Keratinocyte (primary cell): ENCODE data around the gene ARL15. TPM values are rescaled to one million over a fixed set of nuclear protein-coding genes. Genes with fewer than 3 reads are reported as not detected.
"Not testable (repeated sequence)": the region's sequence is repeated elsewhere in the genome, so short reads cannot be mapped to it uniquely, and the experiment has no call there.

Experiments used
- DNase-seq: peaks from one replicate; pipeline ENCODE4 v3.0.0-alpha.2; 2011; ENCODE audit warnings: low read depth, missing footprints, low spot score
- FAIRE-seq: peaks from 2 replicates; lab custom pipeline; 2011; peaks lifted over from hg19 to GRCh38; lab: Jason Lieb, UNC
- H2AFZ ChIP-seq: 2 replicates; pipeline ENCODE4 v1.6.0; 2012; ENCODE audit warnings: low read length, control low read depth, inconsistent platforms; ENCODE audit not compliant: control insufficient read depth
- H3K27ac ChIP-seq: 2 replicates; pipeline ENCODE4 v1.5.1; 2011; ENCODE audit warnings: low read length; ENCODE audit not compliant: control insufficient read depth, insufficient read depth
- H3K27me3 ChIP-seq: 3 replicates; pipeline ENCODE4 v1.6.0; 2011; ENCODE audit warnings: low read length; ENCODE audit not compliant: control insufficient read depth, insufficient read depth; ENCODE audit errors: extremely low read depth
- H3K36me3 ChIP-seq, 2 experiments: 2 replicates in 1 of 2; 3 replicates in 1 of 2; pipeline ENCODE4 v1.5.1; 2011; ENCODE audit warnings: low read length in 2 of 2, mild to moderate bottlenecking in 1 of 2; ENCODE audit not compliant: control insufficient read depth in 2 of 2, insufficient read depth in 2 of 2; ENCODE audit errors: extremely low read depth in 1 of 2
- H3K4me1 ChIP-seq: 3 replicates; pipeline ENCODE4 v1.5.1; 2011; ENCODE audit warnings: low read length; ENCODE audit not compliant: control insufficient read depth, insufficient read depth; ENCODE audit errors: extremely low read depth
- H3K4me2 ChIP-seq: 3 replicates; pipeline ENCODE4 v1.6.0; 2011; ENCODE audit warnings: low read depth, low read length; ENCODE audit not compliant: control insufficient read depth, insufficient read depth; ENCODE audit errors: extremely low read depth
- H3K4me3 ChIP-seq, 3 experiments: fragments of 200-600 bp in 1 of 3; sonication (generic) in 1 of 3; 2 replicates in 2 of 3; 3 replicates in 1 of 3; pipeline ENCODE4 v1.5.1; 2011 to 2016; ENCODE audit warnings: low read length in 3 of 3, mild to moderate bottlenecking in 3 of 3, control low read depth in 2 of 3, inconsistent platforms in 1 of 3, low read depth in 1 of 3, mixed read lengths in 1 of 3, mixed run types in 1 of 3, moderate library complexity in 1 of 3; ENCODE audit not compliant: control insufficient read depth in 2 of 3, insufficient read depth in 2 of 3; ENCODE audit errors: extremely low read depth in 1 of 3
- H3K79me2 ChIP-seq: 2 replicates; pipeline ENCODE4 v1.6.0; 2012; ENCODE audit warnings: low read length; ENCODE audit not compliant: control insufficient read depth, insufficient read depth
- H3K9ac ChIP-seq: 3 replicates; pipeline ENCODE4 v1.6.0; 2011; ENCODE audit warnings: low read length; ENCODE audit not compliant: control insufficient read depth, insufficient read depth; ENCODE audit errors: extremely low read depth
- H3K9me1 ChIP-seq: 3 replicates; pipeline ENCODE4 v1.6.0; 2011; ENCODE audit warnings: low read length; ENCODE audit not compliant: control insufficient read depth, insufficient read depth; ENCODE audit errors: extremely low read depth
- H3K9me3 ChIP-seq: 2 replicates; pipeline ENCODE4 v1.5.1; 2012; ENCODE audit warnings: low read depth, low read length; ENCODE audit not compliant: control insufficient read depth
- H4K20me1 ChIP-seq: 3 replicates; pipeline ENCODE4 v1.6.0; 2011; ENCODE audit warnings: low read length; ENCODE audit not compliant: control insufficient read depth, insufficient read depth; ENCODE audit errors: extremely low read depth
- EZH2 ChIP-seq: IDR thresholded peaks from one replicate; pipeline ENCODE4 v1.6.1; 2012; ENCODE audit warnings: inconsistent platforms, mild to moderate bottlenecking, low read length, moderate library complexity
- dilution Hi-C: fragments of 300-500 bp; cut with MboI; formaldehyde crosslinking; loops from one replicate; pipeline ENCODE4 v1.7.0; 2020; ENCODE audit warnings: low sequenced_read_pairs; ENCODE audit not compliant: extremely low pct_ligation_motif_present
- polyA plus RNA-seq, 5 experiments: library from polyadenylated mRNA; depleted of rRNA in 3 of 5; stranded (reverse) in 3 of 5; stranded (forward) in 1 of 5; unstranded in 1 of 5; fragments of >200 nt; gene quantifications; 1 replicate in 1 of 5; 2 replicates in 3 of 5; 3 replicates in 1 of 5; pipeline versions ENCODE4 v1.2.1 to v1.2.3, GENCODE V29; 2011 to 2012; ENCODE audit warnings: missing spikeins in 2 of 5, low read depth in 1 of 5, low replicate concordance in 1 of 5
- TF ChIP-seq, protein P1 (sequence below), 3 experiments: IDR thresholded peaks in 1 of 3; conservative IDR thresholded peaks in 1 of 3; optimal IDR thresholded peaks in 1 of 3; 2 replicates in 2 of 3; 3 replicates in 1 of 3; pipeline versions ENCODE3 to v1.5.1; 2011; ENCODE audit warnings: low read length in 3 of 3, mild to moderate bottlenecking in 3 of 3, moderate library complexity in 2 of 3, control low read depth in 1 of 3, inconsistent platforms in 1 of 3; ENCODE audit not compliant: insufficient read depth in 2 of 3; ENCODE audit errors: extremely low read depth in 1 of 3

The ARL15 gene
- polyA plus RNA-seq, 1 donor (not counting 4 experiments of a cell fraction or from before 2014, with no cell fraction given), result 19.7 TPM

- peaks cover 6% of the 10 kb centered on the region for H3K9me3 ChIP-seq
- no peaks in the 10 kb centered on the region for H3K36me3 ChIP-seq
- dilution Hi-C loops, result no loop called here
- no peak overlapping the region for H3K27ac ChIP-seq
- H3K4me3 ChIP-seq, result no peak overlapping the region
- H3K79me2 ChIP-seq, result no peaks in the 10 kb centered on the region
- no peak overlapping the region for H3K4me2 ChIP-seq
- H3K27me3 ChIP-seq, result no peaks in the 10 kb centered on the region
- H2AFZ ChIP-seq, result no peak overlapping the region
- H3K4me1 ChIP-seq, result peaks cover 14% of the 10 kb centered on the region
- H3K9ac ChIP-seq, result no peak overlapping the region
- H3K9me1 ChIP-seq, result no peaks in the 10 kb centered on the region
- TF ChIP-seq EZH2, result no peak
- TF ChIP-seq, protein P1, sequence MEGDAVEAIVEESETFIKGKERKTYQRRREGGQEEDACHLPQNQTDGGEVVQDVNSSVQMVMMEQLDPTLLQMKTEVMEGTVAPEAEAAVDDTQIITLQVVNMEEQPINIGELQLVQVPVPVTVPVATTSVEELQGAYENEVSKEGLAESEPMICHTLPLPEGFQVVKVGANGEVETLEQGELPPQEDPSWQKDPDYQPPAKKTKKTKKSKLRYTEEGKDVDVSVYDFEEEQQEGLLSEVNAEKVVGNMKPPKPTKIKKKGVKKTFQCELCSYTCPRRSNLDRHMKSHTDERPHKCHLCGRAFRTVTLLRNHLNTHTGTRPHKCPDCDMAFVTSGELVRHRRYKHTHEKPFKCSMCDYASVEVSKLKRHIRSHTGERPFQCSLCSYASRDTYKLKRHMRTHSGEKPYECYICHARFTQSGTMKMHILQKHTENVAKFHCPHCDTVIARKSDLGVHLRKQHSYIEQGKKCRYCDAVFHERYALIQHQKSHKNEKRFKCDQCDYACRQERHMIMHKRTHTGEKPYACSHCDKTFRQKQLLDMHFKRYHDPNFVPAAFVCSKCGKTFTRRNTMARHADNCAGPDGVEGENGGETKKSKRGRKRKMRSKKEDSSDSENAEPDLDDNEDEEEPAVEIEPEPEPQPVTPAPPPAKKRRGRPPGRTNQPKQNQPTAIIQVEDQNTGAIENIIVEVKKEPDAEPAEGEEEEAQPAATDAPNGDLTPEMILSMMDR (optimal IDR thresholded peaks at IDR 0.05 in 1 of 3, IDR thresholded peaks at IDR 0.05 in 1 of 3, conservative IDR thresholded peaks at IDR 0.05 in 1 of 3; ENCODE audit: extremely low read depth in 1 of 3, insufficient read depth in 2 of 3, low read length in 3 of 3), result no peak
- no peaks in the 10 kb centered on the region for H4K20me1 ChIP-seq
- FAIRE-seq, result no peak
- DNase-seq, result no peak
Measured at GRCh38 chr5:54357408-54358058, 47.2 kb upstream of the ARL15 start.

GRCh38 chr5:54353933-54354564 is 43.7 kb upstream of the ARL15 start:
- H3K36me3 ChIP-seq, dilution Hi-C loops, H3K9me1 ChIP-seq, H3K27ac ChIP-seq, H2AFZ ChIP-seq, FAIRE-seq, H3K9ac ChIP-seq, DNase-seq, H3K4me3 ChIP-seq, H4K20me1 ChIP-seq, H3K4me2 ChIP-seq, H3K4me1 ChIP-seq, H3K9me3 ChIP-seq, H3K79me2 ChIP-seq, H3K27me3 ChIP-seq: not testable (repeated sequence)

DNA sequence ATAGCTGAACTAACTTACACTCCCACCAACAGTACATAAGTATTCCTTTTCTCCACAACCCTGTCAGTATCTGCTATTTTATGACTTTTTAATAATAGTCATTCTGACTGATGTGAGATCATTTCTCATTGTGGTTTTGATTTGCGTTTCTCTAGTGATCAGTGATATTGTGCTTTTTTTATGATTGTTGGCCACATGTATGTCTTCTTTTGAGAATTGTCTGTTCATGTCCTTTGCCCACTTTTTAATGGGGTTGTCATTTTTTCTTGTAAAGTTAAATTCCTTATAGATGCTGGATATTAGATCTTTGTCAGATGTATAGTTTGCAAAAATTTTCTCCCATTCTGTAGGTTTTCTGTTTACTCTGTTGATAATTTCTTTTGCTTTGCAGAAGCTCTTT is 42.2 kb upstream of the ARL15 start:
- H3K27me3 ChIP-seq, H3K36me3 ChIP-seq, H2AFZ ChIP-seq, H3K4me1 ChIP-seq, dilution Hi-C loops, H4K20me1 ChIP-seq, FAIRE-seq, DNase-seq, H3K9me1 ChIP-seq, H3K4me2 ChIP-seq, H3K9ac ChIP-seq, H3K9me3 ChIP-seq, H3K4me3 ChIP-seq, H3K79me2 ChIP-seq, H3K27ac ChIP-seq: not testable (repeated sequence)
